ENCODE data around the gene SEMA4D.

DNA sequence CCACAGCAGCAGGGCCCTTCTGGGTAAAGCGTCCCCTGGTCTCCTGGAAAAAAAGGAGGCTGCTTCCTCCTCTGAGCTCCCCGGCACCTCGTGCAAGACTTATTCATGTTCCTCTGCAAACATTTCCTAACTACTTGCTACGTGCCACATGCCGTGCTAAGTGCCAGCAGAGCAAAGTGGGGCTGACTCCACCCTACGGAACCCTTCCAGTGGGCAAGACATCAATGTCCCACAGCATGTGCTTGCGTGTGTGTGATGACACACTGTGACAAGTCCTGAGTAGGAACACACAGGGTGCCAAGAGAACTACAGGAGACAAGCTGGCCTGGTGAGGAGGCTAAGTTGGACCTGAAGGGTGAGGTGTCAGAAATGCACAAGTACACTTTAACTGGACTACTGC, 57.4 kb downstream of the SEMA4D start:
- no peak for TF ChIP-seq POLR2A (IDR thresholded peaks at IDR 0.05)
- TF ChIP-seq, protein P1, sequence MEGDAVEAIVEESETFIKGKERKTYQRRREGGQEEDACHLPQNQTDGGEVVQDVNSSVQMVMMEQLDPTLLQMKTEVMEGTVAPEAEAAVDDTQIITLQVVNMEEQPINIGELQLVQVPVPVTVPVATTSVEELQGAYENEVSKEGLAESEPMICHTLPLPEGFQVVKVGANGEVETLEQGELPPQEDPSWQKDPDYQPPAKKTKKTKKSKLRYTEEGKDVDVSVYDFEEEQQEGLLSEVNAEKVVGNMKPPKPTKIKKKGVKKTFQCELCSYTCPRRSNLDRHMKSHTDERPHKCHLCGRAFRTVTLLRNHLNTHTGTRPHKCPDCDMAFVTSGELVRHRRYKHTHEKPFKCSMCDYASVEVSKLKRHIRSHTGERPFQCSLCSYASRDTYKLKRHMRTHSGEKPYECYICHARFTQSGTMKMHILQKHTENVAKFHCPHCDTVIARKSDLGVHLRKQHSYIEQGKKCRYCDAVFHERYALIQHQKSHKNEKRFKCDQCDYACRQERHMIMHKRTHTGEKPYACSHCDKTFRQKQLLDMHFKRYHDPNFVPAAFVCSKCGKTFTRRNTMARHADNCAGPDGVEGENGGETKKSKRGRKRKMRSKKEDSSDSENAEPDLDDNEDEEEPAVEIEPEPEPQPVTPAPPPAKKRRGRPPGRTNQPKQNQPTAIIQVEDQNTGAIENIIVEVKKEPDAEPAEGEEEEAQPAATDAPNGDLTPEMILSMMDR (IDR thresholded peaks at IDR 0.05) = no peak

All from adrenal gland (tissue), 5 donors.